ENCODE data around the gene CYP26B1.

CYP26B1 gene

DNA sequence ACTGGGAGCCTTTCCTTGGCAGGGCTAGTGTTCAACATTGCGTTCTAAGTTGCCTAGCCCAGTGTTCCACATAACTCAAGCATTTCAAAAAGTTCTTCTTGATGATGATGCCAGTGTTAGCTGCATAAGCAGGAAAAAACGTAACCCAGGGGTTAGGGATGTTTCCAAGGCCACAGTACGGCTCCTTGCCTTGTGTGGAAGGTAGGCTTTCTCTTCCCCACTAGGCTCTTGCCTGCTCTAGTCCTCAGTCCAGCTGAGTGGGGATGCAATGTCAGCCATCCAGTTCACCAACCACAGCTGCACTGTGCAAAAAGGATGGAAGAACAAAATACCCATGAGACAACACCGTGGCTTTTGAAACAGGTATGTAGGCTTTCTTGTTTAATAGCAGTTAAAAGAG is 28.0 kb upstream of the CYP26B1 start:
- no peak overlapping the region for H3K27ac ChIP-seq (ENCODE audit: low read length)
- DNase-seq (no peak), ATAC-seq (ENCODE audit: insufficient read depth, low read depth) (no peak)

DNA sequence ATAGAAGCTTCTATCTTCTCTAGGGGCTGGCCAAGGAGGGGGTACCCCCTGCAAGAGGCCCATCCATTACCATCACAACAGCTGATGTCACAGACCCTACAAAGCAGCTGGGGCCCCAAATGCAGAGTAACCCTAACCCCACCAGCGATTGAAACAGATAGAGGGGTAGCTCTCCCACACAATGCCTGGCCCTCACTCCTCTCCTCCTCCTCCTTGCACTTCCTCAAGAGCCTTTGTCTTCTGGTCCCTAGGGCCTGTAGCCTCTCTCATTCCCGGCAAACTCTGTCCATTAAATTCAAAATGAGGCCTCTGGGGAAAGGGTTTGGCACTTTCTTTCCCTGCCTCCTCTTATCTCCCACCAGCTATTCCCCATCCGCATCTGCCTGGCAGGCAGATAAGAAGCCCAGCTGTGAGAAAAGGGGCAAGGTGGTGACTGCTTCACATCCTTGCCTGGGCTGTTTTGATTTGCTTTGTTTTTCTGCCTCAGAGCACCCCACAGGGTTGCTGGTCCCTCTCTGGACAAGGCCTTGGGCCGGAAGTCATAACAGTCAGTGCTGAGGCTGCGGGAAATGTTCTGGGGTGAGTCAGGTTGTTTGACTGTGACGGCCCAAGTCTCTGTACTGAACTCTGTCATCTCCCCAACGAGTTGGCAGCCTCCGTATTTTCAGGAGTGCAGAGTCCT is 26.1 kb upstream of the CYP26B1 start:
- ATAC-seq (ENCODE audit: insufficient read depth, low read depth), result no peak
- no peak overlapping the region for H3K9ac ChIP-seq (ENCODE audit: low read depth, low read length)
- H4K20me1 ChIP-seq (ENCODE audit: insufficient read depth, low read length), result no peaks in the 10 kb centered on the region
- DNase-seq, result no peak
- H3K4me2 ChIP-seq (ENCODE audit: insufficient read depth, low read length), result no peak overlapping the region
- H3K27ac ChIP-seq (ENCODE audit: low read length), result no peak overlapping the region
- H3K4me3 ChIP-seq (ENCODE audit: low read depth in 1 of 2, low read length in 2 of 2), result no peak overlapping the region
- H3K9me3 ChIP-seq (ENCODE audit: insufficient read depth, low read length, severe bottlenecking), result no peaks in the 10 kb centered on the region
- TF ChIP-seq, protein P1, sequence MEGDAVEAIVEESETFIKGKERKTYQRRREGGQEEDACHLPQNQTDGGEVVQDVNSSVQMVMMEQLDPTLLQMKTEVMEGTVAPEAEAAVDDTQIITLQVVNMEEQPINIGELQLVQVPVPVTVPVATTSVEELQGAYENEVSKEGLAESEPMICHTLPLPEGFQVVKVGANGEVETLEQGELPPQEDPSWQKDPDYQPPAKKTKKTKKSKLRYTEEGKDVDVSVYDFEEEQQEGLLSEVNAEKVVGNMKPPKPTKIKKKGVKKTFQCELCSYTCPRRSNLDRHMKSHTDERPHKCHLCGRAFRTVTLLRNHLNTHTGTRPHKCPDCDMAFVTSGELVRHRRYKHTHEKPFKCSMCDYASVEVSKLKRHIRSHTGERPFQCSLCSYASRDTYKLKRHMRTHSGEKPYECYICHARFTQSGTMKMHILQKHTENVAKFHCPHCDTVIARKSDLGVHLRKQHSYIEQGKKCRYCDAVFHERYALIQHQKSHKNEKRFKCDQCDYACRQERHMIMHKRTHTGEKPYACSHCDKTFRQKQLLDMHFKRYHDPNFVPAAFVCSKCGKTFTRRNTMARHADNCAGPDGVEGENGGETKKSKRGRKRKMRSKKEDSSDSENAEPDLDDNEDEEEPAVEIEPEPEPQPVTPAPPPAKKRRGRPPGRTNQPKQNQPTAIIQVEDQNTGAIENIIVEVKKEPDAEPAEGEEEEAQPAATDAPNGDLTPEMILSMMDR (IDR thresholded peaks at IDR 0.05; ENCODE audit: borderline replicate concordance, extremely low read depth, low read length, poor library complexity, severe bottlenecking), result no peak
- no peak for TF ChIP-seq EZH2 (IDR thresholded peaks at IDR 0.05; ENCODE audit: borderline replicate concordance, low read depth, low read length, severe bottlenecking)
- H3K36me3 ChIP-seq (ENCODE audit: insufficient read depth, low read length), result no peaks in the 10 kb centered on the region
- no peak overlapping the region for H2AFZ ChIP-seq (ENCODE audit: low read depth, low read length)
- H3K27me3 ChIP-seq (ENCODE audit: insufficient read depth, low read length, poor library complexity), result no peaks in the 10 kb centered on the region
- no peaks in the 10 kb centered on the region for H3K79me2 ChIP-seq (ENCODE audit: insufficient read depth, low read length)
- H3K4me1 ChIP-seq (ENCODE audit: insufficient read depth, low read length), result no peaks in the 10 kb centered on the region

More for the DNA sequence above, 28.0 kb upstream of the CYP26B1 start:
- H4K20me1 ChIP-seq (ENCODE audit: insufficient read depth, low read length), result no peaks in the 10 kb centered on the region
- no peak overlapping the region for H2AFZ ChIP-seq (ENCODE audit: low read depth, low read length)
- no peaks in the 10 kb centered on the region for H3K4me1 ChIP-seq (ENCODE audit: insufficient read depth, low read length)
- H3K27me3 ChIP-seq (ENCODE audit: insufficient read depth, low read length, poor library complexity), result no peaks in the 10 kb centered on the region
- H3K36me3 ChIP-seq (ENCODE audit: insufficient read depth, low read length), result no peaks in the 10 kb centered on the region
- no peak overlapping the region for H3K4me2 ChIP-seq (ENCODE audit: insufficient read depth, low read length)
- no peak for TF ChIP-seq EZH2 (IDR thresholded peaks at IDR 0.05; ENCODE audit: borderline replicate concordance, low read depth, low read length, severe bottlenecking)
- TF ChIP-seq, protein P1 (IDR thresholded peaks at IDR 0.05; ENCODE audit: borderline replicate concordance, extremely low read depth, low read length, poor library complexity, severe bottlenecking), result no peak
- H3K4me3 ChIP-seq (ENCODE audit: low read depth in 1 of 2, low read length in 2 of 2), result no peak overlapping the region
- no peak overlapping the region for H3K9ac ChIP-seq (ENCODE audit: low read depth, low read length)
- no peaks in the 10 kb centered on the region for H3K79me2 ChIP-seq (ENCODE audit: insufficient read depth, low read length)
- H3K9me3 ChIP-seq (ENCODE audit: insufficient read depth, low read length, severe bottlenecking), result no peaks in the 10 kb centered on the region

DNA sequence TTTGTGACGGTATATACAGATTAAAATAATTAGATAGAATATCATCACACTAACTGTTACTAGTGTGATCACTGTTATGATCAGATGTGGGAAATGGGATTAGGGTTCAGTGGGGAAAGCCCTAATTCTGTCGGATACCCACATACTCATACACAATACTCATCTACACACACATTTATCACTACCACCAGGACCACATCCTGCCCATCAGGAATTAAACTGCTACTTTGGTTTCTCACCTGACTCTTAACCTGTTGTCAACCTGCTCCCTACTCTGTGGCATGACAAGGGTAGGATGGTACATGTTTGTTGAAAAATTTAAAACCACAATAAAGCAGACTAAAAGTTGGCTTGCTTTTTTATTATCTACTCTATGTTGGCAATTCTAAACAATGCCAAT is 24.8 kb upstream of the CYP26B1 start:
- H3K9ac ChIP-seq (ENCODE audit: low read depth, low read length), result no peak overlapping the region
- DNase-seq, result no peak
- H3K27me3 ChIP-seq (ENCODE audit: insufficient read depth, low read length, poor library complexity), result no peaks in the 10 kb centered on the region
- no peak for ATAC-seq (ENCODE audit: insufficient read depth, low read depth)
- no peaks in the 10 kb centered on the region for H3K79me2 ChIP-seq (ENCODE audit: insufficient read depth, low read length)
- H3K36me3 ChIP-seq (ENCODE audit: insufficient read depth, low read length), result no peaks in the 10 kb centered on the region
- TF ChIP-seq, protein P1 (IDR thresholded peaks at IDR 0.05; ENCODE audit: borderline replicate concordance, extremely low read depth, low read length, poor library complexity, severe bottlenecking), result no peak
- no peak for TF ChIP-seq EZH2 (IDR thresholded peaks at IDR 0.05; ENCODE audit: borderline replicate concordance, low read depth, low read length, severe bottlenecking)
- no peak overlapping the region for H2AFZ ChIP-seq (ENCODE audit: low read depth, low read length)
- no peak overlapping the region for H3K4me2 ChIP-seq (ENCODE audit: insufficient read depth, low read length)
- H3K9me3 ChIP-seq (ENCODE audit: insufficient read depth, low read length, severe bottlenecking), result no peaks in the 10 kb centered on the region
- no peaks in the 10 kb centered on the region for H3K4me1 ChIP-seq (ENCODE audit: insufficient read depth, low read length)
- no peaks in the 10 kb centered on the region for H4K20me1 ChIP-seq (ENCODE audit: insufficient read depth, low read length)
- no peak overlapping the region for H3K4me3 ChIP-seq (ENCODE audit: low read depth in 1 of 2, low read length in 2 of 2)
- H3K27ac ChIP-seq (ENCODE audit: low read length), result no peak overlapping the region

Data from DND-41 (cell line).